ENCODE results near the gene AP2S1. TPM values are rescaled to one million over a fixed set of nuclear protein-coding genes. Genes with fewer than 3 reads are reported as not detected.
A peak's percentile ranks its signal among the peaks of the same experiment; 100 is the strongest.

Gene AP2S1
- total RNA-seq, 2 experiments from 2014 or later: 79.3 to 110 TPM

DNA sequence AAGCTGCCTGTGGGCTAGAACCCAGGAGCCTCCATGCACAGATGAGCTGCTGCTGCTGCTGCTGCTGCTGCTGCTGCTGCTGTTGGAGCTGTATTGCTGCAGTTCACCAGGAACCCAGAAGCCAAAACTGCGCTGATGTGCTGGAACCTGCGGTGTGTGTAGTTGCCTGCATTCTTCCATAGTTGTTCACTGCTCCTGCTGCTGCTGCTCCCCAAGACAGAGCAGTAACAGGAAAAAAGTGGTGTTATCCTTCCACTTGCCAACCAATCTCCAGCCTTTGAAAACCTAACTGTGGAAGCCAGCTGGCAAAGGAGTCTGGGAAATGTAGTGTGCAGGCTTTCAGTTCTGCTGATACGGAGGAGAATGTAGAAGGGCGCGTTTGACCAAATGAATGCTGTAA lies 48.1 kb upstream of the AP2S1 start:
- peaks cover 13% of the 10 kb centered on the region; the same call in 1 of the 2 replicates for H4K20me1 ChIP-seq (ENCODE audit: insufficient read depth, low read length)
- H3K9me3 ChIP-seq (ENCODE audit: low read length): no peaks in the 10 kb centered on the region; the same call in 1 of the 2 replicates
- no peak overlapping the region for H3K4me3 ChIP-seq (ENCODE audit: low read depth, low read length, poor library complexity, severe bottlenecking)
- DNase-seq (ENCODE audit: low spot score): no peak
- no peaks in the 10 kb centered on the region for H3K9me2 ChIP-seq (ENCODE audit: insufficient read depth, low read length)
- no peak overlapping the region for H3K4me2 ChIP-seq (ENCODE audit: low read length)
- peaks cover 57% of the 10 kb centered on the region for H3K4me1 ChIP-seq (ENCODE audit: insufficient read depth, low read length, poor library complexity, severe bottlenecking)
- POLR2A ChIA-PET: interaction anchor here (0.7 kb wide), 1 partner anchor 114 kb away, joined by 3 read pairs; no protein-coding TSS in a partner anchor
- H3K27ac ChIP-seq (ENCODE audit: low read depth, low read length, poor library complexity, severe bottlenecking): no peak overlapping the region
- TF ChIP-seq, protein P1, sequence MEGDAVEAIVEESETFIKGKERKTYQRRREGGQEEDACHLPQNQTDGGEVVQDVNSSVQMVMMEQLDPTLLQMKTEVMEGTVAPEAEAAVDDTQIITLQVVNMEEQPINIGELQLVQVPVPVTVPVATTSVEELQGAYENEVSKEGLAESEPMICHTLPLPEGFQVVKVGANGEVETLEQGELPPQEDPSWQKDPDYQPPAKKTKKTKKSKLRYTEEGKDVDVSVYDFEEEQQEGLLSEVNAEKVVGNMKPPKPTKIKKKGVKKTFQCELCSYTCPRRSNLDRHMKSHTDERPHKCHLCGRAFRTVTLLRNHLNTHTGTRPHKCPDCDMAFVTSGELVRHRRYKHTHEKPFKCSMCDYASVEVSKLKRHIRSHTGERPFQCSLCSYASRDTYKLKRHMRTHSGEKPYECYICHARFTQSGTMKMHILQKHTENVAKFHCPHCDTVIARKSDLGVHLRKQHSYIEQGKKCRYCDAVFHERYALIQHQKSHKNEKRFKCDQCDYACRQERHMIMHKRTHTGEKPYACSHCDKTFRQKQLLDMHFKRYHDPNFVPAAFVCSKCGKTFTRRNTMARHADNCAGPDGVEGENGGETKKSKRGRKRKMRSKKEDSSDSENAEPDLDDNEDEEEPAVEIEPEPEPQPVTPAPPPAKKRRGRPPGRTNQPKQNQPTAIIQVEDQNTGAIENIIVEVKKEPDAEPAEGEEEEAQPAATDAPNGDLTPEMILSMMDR (conservative IDR thresholded peaks at IDR 0.05; ENCODE audit: low read length): no peak
- TF ChIP-seq EZH2phosphoT487 (IDR thresholded peaks at IDR 0.05; ENCODE audit: borderline replicate concordance, low read depth, low read length): no peak
- CTCF ChIA-PET (ENCODE audit: unreplicated experiment): no interaction called here
- intact Hi-C loops (cut with micrococcal nuclease; ENCODE audit: unreplicated experiment): no loop called here
- H2AFZ ChIP-seq (ENCODE audit: low read length): no peak overlapping the region
- H3K79me2 ChIP-seq (ENCODE audit: insufficient read depth, low read depth, low read length): peaks cover 83% of the 10 kb centered on the region
- H3K36me3 ChIP-seq (ENCODE audit: insufficient read depth, low read length): peaks cover 19% of the 10 kb centered on the region
- no TSS peak for BruUV-seq (replicated peaks)

DNA sequence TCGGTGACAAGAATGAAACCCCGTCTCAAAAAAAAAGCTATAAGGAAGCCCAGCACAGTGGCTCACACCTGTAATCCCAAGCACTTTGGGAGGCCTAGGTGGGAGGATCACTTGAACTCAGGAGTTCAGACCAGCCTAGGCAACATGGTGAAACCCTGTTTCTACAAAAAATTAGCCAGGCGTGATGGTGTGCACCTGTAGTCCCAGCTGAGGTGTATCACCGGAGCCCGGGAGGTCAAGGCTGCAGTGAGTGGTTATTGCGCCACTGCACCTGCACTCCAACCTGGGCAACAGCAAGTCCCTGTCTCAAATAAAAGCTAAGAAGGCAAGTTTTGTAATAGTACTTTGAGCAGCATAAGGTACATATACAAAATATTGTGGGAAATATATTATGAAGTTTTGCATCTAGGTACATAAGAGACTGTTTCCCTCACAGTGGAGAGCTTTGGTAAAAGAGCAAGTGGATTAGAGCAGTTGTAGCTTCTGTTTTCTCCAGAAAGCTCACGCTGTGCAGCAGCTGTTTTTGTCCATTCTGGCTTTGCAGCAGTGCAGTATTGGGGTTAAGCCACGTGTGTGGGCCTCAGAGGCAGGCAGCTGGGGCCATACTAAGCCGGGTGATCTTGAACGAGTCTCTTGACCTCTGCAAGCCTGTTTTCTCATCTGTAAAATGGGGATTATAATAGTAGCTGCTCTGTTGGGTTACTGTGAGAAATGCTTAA lies 45.6 kb upstream of the AP2S1 start:
- Histone ChIP-seq H3K36me3 (ENCODE audit: insufficient read depth, low read length) (peaks cover 19% of the 10 kb centered on the region), H3K27ac (ENCODE audit: low read depth, low read length, poor library complexity, severe bottlenecking) (peak overlapping the region; percentile 90), H2AFZ (ENCODE audit: low read length) (no peak overlapping the region), H3K4me2 (ENCODE audit: low read length) (peak overlapping the region; percentile 63), H3K79me2 (ENCODE audit: insufficient read depth, low read depth, low read length) (peaks cover 86% of the 10 kb centered on the region), H4K20me1 (ENCODE audit: insufficient read depth, low read length) (no peaks in the 10 kb centered on the region; the same call in 1 of the 2 replicates), H3K4me3 (ENCODE audit: low read depth, low read length, poor library complexity, severe bottlenecking) (peak overlapping the region; percentile 29), H3K9me3 (ENCODE audit: low read length) (no peaks in the 10 kb centered on the region; the same call in 1 of the 2 replicates), H3K4me1 (ENCODE audit: insufficient read depth, low read length, poor library complexity, severe bottlenecking) (peaks cover 69% of the 10 kb centered on the region), H3K9me2 (ENCODE audit: insufficient read depth, low read length) (no peaks in the 10 kb centered on the region)
- TF ChIP-seq, protein P1 (conservative IDR thresholded peaks at IDR 0.05; ENCODE audit: low read length): no peak
- TF ChIP-seq EZH2phosphoT487 (IDR thresholded peaks at IDR 0.05; ENCODE audit: borderline replicate concordance, low read depth, low read length): no peak
- intact Hi-C loops (cut with micrococcal nuclease; ENCODE audit: unreplicated experiment): loop anchor here (2.0 kb wide), 1 partner anchor 33 kb away; no protein-coding TSS in a partner anchor
- BruUV-seq (replicated peaks): no TSS peak
- POLR2A ChIA-PET: interaction anchor here (0.6 to 1.4 kb wide), 5 partner anchors 11 to 89 kb away, joined by 3 to 5 read pairs (median 4); no protein-coding TSS in a partner anchor
- peak; percentile 85 for DNase-seq (ENCODE audit: low spot score)
- CTCF ChIA-PET (ENCODE audit: unreplicated experiment): interaction anchor here (0.9 kb wide), 1 partner anchor 13 kb away, joined by 3 read pairs; no protein-coding TSS in a partner anchor
